Muscle of leg (tissue), 11 donors: ENCODE measurements around the gene PARN. TPM values are rescaled to one million over a fixed set of nuclear protein-coding genes. Genes with fewer than 3 reads are reported as not detected.
"Not testable (repeated sequence)": the region's sequence is repeated elsewhere in the genome, so short reads cannot be mapped to it uniquely, and the experiment has no call there.

Experiments
- DNase-seq: peaks from one replicate; pipeline ENCODE4 v3.0.0; 2013
- H3K27ac ChIP-seq: one replicate; pipeline ENCODE4 v1.5.1; 2013; ENCODE audit warnings: mild to moderate bottlenecking, low read length, control low read depth
- H3K27me3 ChIP-seq: one replicate; pipeline ENCODE4 v1.6.1; 2013; ENCODE audit warnings: low read length; ENCODE audit not compliant: control insufficient read depth, insufficient read depth
- H3K36me3 ChIP-seq: one replicate; pipeline ENCODE4 v1.6.1; 2013; ENCODE audit warnings: low read length; ENCODE audit not compliant: control insufficient read depth, insufficient read depth
- H3K4me1 ChIP-seq: one replicate; pipeline ENCODE4 v1.6.1; 2013; ENCODE audit warnings: low read length; ENCODE audit not compliant: control insufficient read depth, insufficient read depth
- H3K4me3 ChIP-seq: one replicate; pipeline ENCODE4 v1.5.1; 2013; ENCODE audit warnings: low read length, control low read depth
- H3K9me3 ChIP-seq: replicated peaks from 2 replicates; pipeline ENCODE4 v1.6.1; 2013; ENCODE audit warnings: low read depth, low read length; ENCODE audit not compliant: control insufficient read depth
- WGBS: methylation state at CpG from one replicate; pipeline ENCODE4 v1.1.5; 2013; ENCODE audit warnings: missing lambda C conversion rate; ENCODE audit not compliant: insufficient coverage; 5-methylcytosine and 5-hydroxymethylcytosine counted together
- polyA plus RNA-seq, 8 donors: library from polyadenylated mRNA; unstranded; fragments of 120-200 nt; gene quantifications; one replicate each; pipeline versions ENCODE4 v1.2.1 to v1.2.3, GENCODE V29; 2013; ENCODE audit warnings: inconsistent platforms in 1 of 8, low replicate concordance in 1 of 8; ENCODE audit not compliant: insufficient read length in 8 of 8, insufficient read depth in 1 of 8
- total RNA-seq: library from RNA; stranded (reverse); fragments of 120-200 nt; gene quantifications from one replicate; pipeline ENCODE4 v1.2.4, GENCODE V29; 2013

PARN gene
- total and polyA plus RNA-seq, 9 donors = 13.6 to 18.0 (median 16.1) TPM

DNA sequence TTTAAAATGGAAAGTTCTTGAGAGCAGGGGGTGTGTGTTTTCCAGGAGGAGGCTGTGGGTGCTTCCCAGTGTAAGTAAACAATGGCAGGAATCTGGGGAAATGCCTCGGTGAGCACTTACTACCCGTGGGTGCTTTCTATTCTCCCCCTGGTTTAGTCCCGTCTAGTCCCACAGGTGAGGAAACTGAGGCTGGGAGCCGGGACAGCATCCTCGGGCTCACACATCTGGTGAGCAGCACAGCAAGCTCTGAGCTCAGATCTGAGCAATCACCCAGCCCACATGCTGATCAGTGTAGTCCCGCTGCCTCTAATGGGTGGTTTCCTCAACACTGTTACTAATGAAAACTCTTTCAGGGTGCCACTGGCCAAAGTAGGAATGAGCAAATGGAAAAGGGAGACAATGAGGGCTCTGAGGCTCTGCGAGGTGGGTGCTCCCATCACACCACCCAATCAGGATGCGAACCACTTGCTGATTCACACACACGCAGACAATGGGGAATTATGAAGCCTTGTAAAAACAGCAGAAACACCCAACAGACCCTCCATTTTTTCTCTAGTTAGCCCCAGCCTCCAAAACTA lies 202.6 kb downstream of the PARN start:
- WGBS = 57% methylated on average over 4 of the region's 9 CpGs
- DNase-seq = no peak
- Histone ChIP-seq H3K27me3 (no peaks in the 10 kb centered on the region), H3K4me1 (no peaks in the 10 kb centered on the region), H3K36me3 (no peaks in the 10 kb centered on the region), H3K27ac (no peak overlapping the region), H3K4me3 (no peak overlapping the region), H3K9me3 (no peaks in the 10 kb centered on the region)

DNA sequence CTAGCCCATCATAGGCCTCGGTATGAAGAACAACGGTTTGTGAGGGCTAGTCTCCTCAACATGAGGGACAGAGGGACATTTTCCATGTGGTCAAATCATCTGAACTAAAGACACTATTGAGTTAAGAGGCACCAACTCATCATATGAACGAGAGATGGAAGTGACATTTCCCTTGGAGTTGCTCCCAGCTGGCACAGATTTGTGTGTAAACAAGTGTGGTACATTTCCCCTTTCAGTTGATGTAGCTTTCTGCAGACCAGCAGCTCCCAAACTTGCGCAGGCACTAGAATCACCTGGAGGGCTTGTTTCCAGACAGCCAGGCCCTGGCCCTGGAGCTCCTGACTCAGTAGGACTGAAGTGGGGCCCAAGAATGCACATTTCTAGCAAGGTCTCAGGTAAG lies 205.5 kb downstream of the PARN start:
- WGBS = 100% methylated on average over 1 of the region's 4 CpGs
- Histone ChIP-seq H3K27me3 (no peaks in the 10 kb centered on the region), H3K36me3 (no peaks in the 10 kb centered on the region), H3K4me3 (no peak overlapping the region), H3K9me3 (no peaks in the 10 kb centered on the region), H3K4me1 (no peaks in the 10 kb centered on the region), H3K27ac (no peak overlapping the region)
- DNase-seq = no peak

DNA sequence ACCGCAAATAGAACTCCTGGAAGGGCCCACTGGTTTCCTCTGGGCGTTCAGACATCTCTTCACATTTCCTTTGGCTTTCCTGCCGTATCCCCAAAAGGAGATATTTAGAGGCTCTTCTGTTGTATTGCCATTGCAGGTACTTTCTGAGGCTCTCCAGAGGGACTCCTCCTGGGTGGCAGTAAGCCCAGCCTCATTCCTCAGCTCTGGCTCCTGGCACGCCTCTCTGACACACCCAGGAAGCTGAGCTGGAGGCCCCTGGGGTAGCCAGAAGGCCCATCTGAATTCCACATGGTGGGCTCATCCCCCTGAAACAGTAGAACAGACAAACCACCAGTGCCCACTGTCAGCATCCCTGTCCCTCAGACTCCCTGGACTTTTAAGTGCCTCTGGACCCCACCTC lies 206.7 kb downstream of the PARN start:
- H3K4me3 ChIP-seq = no peak overlapping the region
- no peak for DNase-seq
- H3K36me3 ChIP-seq = no peaks in the 10 kb centered on the region
- no peak overlapping the region for H3K27ac ChIP-seq
- no peaks in the 10 kb centered on the region for H3K27me3 ChIP-seq
- WGBS = 75% methylated on average over 2 of the region's 4 CpGs
- no peaks in the 10 kb centered on the region for H3K9me3 ChIP-seq
- H3K4me1 ChIP-seq = no peaks in the 10 kb centered on the region

DNA sequence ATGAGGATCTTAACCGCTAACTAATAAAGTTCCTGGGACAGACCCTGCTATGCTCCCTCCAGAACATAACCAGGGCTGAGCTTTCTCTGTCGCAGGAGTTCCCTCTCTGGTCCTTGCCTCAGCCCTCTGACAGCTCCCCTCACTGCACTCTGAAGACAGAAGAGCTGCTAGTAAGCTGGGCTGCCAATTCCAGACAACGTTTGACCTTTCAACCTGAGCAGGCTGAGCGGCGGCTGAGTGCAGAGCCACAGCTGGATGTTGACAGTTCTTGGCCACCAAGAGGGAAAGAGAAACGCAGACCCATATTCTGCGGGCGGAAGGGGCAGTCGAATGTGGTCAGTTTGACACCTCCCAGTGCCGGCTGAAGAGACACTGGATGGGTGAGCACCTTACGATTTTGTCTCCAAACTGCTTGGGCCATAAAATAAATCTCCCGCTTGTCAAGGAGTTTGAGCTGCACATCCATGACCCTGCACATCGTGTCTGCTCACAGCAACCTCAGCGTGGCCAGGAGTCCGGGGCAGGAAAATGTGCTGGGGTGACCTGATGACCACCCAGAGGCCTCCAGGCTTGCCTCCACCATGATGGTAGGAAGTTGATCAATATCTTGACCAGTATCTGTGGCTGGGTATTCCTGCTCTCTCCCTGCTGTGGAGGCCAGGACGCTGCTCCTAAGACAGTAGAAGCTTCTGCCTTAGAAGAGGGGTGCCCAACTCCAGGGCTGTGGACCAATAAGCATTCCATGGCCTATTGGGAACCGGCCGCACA lies 209.2 kb downstream of the PARN start:
- no peak overlapping the region for H3K27ac ChIP-seq
- WGBS = 55% methylated on average over 15 of the region's 18 CpGs
- no peaks in the 10 kb centered on the region for H3K27me3 ChIP-seq
- no peak for DNase-seq
- H3K36me3 ChIP-seq = no peaks in the 10 kb centered on the region
- H3K4me3 ChIP-seq = no peak overlapping the region
- no peaks in the 10 kb centered on the region for H3K9me3 ChIP-seq
- H3K4me1 ChIP-seq = no peaks in the 10 kb centered on the region

DNA sequence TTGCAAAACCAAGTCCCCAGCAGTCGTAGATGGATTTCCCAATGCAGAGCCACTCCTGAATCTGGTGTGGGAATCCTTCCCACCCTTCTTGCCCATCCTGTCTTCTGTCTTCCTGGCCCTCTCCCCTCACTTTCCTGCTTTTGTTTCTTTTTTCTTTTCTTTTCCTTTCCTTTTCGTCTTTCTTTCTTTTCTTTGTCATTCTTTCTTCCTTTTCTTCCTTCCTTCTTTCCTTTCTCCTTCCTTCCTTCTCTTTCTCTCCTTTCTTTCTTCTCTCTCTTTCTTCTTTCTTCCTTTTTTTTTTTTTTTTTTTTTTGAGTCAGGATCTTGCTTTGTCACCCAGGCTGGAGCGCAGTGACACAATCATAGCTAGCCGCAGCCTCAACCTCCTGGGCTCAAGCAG lies 209.8 kb downstream of the PARN start:
- not testable (repeated sequence) for H3K4me3 ChIP-seq, H3K4me1 ChIP-seq, H3K27ac ChIP-seq, H3K36me3 ChIP-seq, H3K9me3 ChIP-seq, H3K27me3 ChIP-seq, DNase-seq
- WGBS = 83% methylated on average over 4 of the region's 4 CpGs

DNA sequence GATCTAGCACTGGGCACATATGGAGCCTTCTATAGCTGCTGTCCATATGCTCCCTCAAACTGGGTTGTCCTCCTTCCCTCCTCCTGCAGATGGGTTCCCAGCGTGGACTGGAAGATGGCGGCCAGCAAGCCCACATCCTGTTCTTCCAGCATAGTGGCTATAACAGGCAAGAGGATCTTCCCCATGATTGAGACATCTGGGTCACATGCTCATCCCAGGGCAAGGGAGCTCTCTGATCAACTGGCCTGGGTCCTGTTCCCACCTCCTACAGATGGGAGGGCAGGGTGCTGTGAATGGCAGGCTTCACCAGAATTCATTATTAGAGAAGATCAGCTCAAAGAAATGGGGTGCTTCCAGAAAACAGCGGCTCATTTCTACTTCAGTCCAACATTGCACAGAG lies 210.2 kb downstream of the PARN start:
- no peak for DNase-seq
- 87% methylated on average over 2 of the region's 3 CpGs for WGBS
- Histone ChIP-seq H3K27me3 (no peaks in the 10 kb centered on the region), H3K27ac (no peak overlapping the region), H3K36me3 (no peaks in the 10 kb centered on the region), H3K4me1 (no peaks in the 10 kb centered on the region), H3K4me3 (no peak overlapping the region), H3K9me3 (no peaks in the 10 kb centered on the region)

DNA sequence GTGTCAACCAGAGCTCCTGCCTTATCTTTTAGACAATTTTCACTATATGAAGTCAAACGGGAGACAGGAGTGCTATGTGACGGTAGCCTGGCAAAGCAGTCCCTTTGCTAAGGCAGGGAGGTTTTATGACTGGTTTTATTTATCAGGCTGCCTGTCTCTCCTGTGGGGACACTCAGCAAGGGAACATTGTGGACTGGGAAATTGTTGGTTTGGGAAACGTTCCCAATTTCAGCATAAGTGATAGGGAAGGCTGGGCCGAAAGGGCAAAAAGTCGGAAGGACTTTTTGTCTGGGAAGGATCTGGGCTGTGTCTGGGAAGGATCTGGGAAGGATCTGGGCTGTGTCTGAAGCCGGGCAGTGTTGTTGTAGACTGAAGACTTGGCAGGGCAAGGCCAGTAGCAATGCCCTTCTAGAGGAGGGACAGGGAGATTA lies 211.2 kb downstream of the PARN start:
- H3K27me3 ChIP-seq = no peaks in the 10 kb centered on the region
- H3K27ac ChIP-seq = no peak overlapping the region
- WGBS = 60% methylated on average over 5 of the region's 6 CpGs
- H3K9me3 ChIP-seq = no peaks in the 10 kb centered on the region
- no peak for DNase-seq
- H3K36me3 ChIP-seq = no peaks in the 10 kb centered on the region
- H3K4me3 ChIP-seq = no peak overlapping the region
- H3K4me1 ChIP-seq = no peaks in the 10 kb centered on the region

DNA sequence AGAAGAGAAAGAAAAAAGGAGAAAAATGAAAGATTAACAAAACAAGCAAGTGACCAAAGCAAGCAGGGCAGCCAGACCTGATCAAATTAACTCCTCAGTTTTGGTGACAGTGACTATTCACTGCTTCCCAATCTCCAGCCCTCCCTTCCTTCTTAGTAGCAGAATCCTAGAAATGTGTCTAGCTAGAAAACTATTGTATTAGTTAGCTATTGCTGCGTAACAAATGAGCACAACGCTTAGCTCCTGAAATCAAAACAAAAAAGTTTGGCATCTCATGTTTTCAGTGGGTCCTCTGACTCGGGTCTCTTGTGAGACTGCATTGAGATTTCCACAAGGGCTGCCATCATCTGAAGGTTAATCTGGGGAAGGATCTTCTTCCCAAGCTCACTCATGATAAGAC lies 213.9 kb downstream of the PARN start:
- Histone ChIP-seq H3K36me3 (no peaks in the 10 kb centered on the region), H3K4me1 (no peaks in the 10 kb centered on the region), H3K27ac (no peak overlapping the region), H3K4me3 (no peak overlapping the region), H3K9me3 (no peaks in the 10 kb centered on the region), H3K27me3 (no peaks in the 10 kb centered on the region)
- no CpG with 5 or more reads among the region's 3 CpGs for WGBS
- DNase-seq = no peak

DNA sequence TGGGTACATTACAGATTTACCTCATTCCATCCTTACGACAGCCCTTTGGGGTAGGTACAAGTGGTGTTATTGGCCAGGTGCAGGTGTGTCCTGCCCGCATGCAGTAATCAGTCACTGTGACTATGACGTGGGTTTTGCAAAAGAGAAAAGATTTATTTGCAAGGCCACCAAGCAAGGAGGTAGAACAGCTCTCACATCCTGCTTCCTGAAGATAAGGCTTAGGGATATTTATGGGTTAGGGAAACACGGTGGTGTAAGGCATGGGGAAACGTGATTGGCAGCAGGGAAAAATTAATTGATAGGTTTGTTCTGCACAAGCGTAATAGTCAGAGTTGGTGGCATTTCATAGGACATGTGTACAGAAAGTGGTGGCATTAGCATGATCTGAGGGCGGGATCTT lies 214.8 kb downstream of the PARN start:
- Histone ChIP-seq H3K27me3 (no peaks in the 10 kb centered on the region), H3K36me3 (no peaks in the 10 kb centered on the region), H3K4me3 (no peak overlapping the region), H3K9me3 (no peaks in the 10 kb centered on the region), H3K4me1 (no peaks in the 10 kb centered on the region), H3K27ac (no peak overlapping the region)
- 63% methylated on average over 3 of the region's 7 CpGs for WGBS
- DNase-seq = no peak

DNA sequence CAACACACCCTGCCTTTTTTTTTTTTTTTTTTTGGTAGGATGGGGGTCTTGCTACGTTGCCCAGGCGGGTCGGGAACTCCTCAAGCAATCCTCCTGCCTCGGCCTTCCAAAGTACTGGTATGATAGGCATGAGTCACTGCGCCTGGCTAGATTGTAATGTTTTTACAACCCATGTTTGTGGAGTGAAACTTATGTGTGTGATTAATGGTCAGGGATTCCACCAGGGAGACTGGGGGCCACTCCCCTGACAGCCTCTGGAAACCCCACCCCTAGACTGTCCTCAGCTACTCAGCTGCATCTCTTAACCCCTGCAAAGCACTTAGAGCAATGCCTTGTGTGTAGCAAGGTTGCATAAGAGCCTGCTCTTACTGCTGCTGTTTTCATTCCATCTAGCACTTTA lies 220.5 kb downstream of the PARN start:
- Histone ChIP-seq H3K27me3 (no peaks in the 10 kb centered on the region), H3K9me3 (no peaks in the 10 kb centered on the region), H3K27ac (no peak overlapping the region), H3K36me3 (no peaks in the 10 kb centered on the region), H3K4me3 (no peak overlapping the region), H3K4me1 (peaks cover 3% of the 10 kb centered on the region)
- 40% methylated on average over 1 of the region's 5 CpGs for WGBS
- no peak for DNase-seq
